M059J (cell line): Measurements from ENCODE around the gene CD81. TPM values are rescaled to one million over a fixed set of nuclear protein-coding genes. Genes with fewer than 3 reads are reported as not detected.
A peak's percentile ranks its signal among the peaks of the same experiment; 100 is the strongest.
"Not testable (repeated sequence)": the region's sequence is repeated elsewhere in the genome, so short reads cannot be mapped to it uniquely, and the experiment has no call there.

Experiments used
- DNase-seq: peaks from one replicate; pipeline ENCODE4 v3.0.0-alpha.2; 2012; ENCODE audit warnings: low read depth
- total RNA-seq: library from RNA; depleted of rRNA; stranded (reverse); fragments of >200 nt; shearing (Covaris generic); gene quantifications from 2 replicates; pipeline ENCODE4 v1.2.3, GENCODE V29; 2014

The CD81 gene
- total RNA-seq, 1 experiment from 2014 or later = 209 TPM

DNA sequence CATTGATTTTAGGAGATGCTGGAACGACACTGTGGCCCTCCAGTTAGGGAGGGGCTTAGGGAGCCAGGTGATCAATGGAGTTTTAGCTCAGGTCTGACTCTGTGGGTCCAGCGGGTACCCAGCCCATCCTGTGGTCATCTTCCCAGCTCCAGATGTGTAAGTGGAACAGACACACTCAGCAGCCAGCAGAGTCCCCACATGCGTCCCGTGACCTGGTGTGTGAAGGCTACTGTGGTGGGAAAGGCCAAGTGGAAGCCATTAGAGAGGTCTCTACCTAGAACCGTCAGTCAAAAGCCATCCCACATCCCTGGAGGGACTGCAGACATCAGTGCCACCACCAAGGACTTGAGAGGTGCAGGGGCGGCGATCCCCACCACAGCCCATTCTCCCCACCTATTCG lies 19.9 kb upstream of the CD81 start:
- no peak for DNase-seq

GRCh38 chr11:2357651-2358050 lies 19.5 kb upstream of the CD81 start:
- not testable (repeated sequence) for DNase-seq

- no peak for DNase-seq
Observed at GRCh38 chr11:2358754-2359442, 18.2 kb upstream of the CD81 start.

DNA sequence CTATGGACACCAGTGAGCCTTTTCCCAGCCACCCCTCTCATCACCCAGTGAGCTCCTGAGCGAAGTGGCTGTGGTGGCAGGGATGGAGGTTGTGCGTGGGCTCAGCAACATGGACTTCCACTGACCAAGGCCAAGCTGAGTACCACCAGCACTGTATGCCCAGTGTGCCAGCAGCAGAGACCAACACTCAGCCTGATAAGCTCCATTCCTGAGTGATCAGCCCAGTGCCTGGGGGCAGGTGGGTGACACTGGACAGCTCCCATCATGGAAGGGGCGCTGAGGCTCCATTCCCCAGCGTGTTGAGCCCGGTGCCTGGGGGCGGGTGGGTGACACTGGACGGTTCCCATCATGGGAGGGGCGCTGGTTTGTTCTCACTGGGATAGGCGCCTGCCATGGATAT lies 17.6 kb upstream of the CD81 start:
- DNase-seq = no peak

DNA sequence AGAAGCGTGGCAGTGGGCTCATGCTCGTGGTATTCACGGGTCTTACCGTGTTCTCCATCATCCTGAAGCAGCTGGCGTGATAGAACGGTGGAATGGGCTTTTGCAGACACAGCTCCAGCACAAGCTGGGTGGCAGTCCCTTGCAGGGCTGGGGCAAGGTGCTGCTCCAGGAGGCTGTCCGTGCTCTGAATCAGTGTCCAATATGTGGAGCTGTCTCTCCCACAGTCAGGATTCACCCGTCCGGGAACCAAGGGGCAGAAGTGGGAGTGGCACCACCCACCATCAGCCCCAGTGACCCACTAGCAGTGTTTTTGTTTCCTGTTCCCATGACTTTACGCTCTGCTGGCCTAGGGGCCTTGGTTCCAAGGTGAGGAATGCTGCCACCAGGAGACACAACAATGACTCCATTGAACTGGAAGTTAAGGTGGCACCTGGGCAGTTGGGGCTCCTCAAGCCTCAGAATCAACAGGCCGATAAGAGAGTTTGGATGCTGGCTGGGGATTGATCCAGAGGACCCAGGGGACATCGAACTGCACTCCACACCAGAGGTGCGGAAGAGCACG lies 16.9 kb upstream of the CD81 start:
- DNase-seq = no peak

DNA sequence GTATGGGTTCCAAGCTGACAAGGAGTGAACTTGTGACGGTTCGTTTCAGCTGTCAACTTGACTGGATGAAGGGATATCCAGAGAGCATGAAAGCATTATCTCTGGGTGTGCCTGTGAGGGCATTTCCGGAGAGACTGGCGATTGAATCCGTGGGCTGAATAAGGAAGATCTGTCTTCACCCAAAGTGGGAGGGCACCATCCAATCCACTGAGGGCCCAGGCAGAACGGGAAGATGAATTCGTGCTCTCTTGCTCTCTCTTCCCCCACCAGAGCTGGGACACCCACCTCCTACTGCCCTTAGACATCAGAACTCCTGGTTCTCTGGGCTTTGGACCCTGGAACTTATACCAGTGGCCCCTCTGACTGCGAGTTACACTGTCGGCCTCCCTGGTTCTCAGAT lies 15.5 kb upstream of the CD81 start:
- no peak for DNase-seq

GRCh38 chr11:2362414-2362813 lies 14.7 kb upstream of the CD81 start:
- no peak for DNase-seq

GRCh38 chr11:2363130-2363529 lies 14.0 kb upstream of the CD81 start:
- no peak for DNase-seq

GRCh38 chr11:2363577-2364370 lies 13.3 kb upstream of the CD81 start:
- DNase-seq = no peak

DNA sequence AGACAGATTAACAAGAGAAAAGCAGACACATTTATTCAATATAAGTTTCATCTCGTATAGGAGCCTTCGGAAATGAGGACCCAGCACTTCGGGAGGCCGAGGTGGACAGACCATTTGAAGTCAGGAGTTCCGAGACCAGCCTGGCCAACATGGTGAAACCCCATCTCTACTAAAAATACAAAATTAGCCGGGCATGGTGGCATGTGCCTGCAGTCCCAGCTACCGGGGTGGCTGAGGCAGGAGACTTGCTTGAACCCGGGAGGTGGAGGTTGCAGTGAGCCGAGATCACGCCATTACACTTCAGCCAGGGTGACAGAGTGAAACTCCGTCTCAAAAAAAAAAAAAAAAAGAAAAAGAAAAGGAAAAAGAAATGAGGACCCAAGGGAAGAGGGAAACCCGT lies 12.7 kb upstream of the CD81 start:
- not testable (repeated sequence) for DNase-seq

DNA sequence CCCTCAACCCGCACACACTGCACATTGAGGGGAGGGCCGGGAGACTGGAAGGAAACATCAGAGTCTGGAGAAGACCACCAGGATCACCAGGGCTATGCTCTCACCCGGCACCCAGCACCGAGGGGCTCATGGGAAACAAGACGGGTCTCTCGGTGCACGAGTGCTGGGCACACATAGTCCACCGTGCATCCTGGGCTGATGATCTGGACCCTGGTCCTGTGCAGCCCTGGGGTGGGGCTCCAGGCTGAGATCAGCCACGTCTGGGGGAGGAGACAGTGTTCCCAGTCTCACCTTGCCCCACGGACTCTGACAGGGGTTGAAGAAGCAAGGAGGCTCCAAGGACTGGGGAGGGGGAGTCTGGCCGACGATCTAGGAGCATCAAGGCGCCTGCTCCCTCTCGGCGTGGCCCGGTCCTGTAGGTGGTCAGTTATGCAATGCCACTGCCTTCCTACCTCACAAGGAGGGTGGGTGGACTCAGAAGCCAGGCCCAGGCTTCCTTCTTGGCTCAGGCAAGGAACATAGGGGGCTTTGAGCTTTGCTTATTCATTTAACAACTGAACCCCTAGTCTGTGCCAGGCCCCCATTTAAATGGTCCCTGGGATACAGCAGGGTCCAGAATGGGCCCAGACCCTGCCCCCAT lies 11.4 kb upstream of the CD81 start:
- no peak for DNase-seq

- DNase-seq = peak; percentile 27
Observed at GRCh38 chr11:2366276-2366675, 10.8 kb upstream of the CD81 start.

GRCh38 chr11:2366733-2367132 lies 10.4 kb upstream of the CD81 start:
- DNase-seq = no peak

- no peak for DNase-seq
Observed at GRCh38 chr11:2367266-2368160, 9.6 kb upstream of the CD81 start.

DNA sequence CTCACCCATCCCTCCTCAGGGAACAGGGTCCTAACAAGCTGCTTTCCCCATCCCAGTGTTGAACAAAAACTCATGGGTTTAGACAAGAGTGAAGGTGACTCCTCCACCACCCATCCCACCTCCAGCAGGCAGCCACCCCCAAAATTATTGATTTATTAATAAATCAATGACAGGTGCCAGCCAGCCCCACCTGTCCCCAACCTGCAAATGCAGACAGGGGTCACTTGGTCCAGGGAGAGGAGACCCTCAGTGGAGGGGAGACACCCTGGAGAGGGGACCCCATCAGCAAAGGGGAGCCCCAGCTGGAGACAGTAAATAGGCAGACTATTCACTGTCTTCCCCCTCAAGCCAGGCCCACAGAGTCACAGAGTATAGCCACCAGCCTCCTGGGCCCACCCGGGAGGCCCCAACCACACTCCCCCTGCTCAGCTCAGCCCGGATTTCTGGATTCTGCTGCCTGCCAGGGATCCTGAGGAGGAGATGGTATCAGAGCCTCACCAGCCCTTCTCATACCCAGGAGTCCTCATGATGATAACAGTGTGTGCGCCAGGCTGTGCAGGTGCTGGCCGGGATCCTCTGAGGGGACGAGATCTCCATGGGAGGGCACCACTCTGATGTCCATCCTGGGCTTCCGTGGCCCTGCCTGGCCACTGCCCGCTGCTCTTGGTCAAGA lies 8.8 kb upstream of the CD81 start:
- no peak for DNase-seq

DNA sequence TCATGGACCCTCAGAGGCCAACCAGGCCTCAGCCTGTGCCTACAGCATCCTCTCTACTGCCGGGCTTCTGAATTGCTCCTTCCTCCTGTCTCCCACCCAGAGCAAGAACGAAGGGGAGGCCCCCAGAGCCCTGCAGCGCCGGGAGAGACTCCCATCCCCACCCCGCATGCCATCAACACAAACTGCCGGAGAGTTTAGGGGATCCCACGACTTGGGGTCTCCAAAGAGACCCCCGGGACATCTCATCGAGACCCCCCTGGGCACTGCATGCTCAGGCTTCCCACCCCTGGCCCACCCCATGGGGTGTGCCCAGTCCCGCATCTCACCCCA lies 8.3 kb upstream of the CD81 start:
- DNase-seq = no peak

GRCh38 chr11:2369320-2369719 lies 7.8 kb upstream of the CD81 start:
- DNase-seq = no peak

GRCh38 chr11:2369896-2370295 lies 7.2 kb upstream of the CD81 start:
- DNase-seq = no peak

- no peak for DNase-seq
Observed at GRCh38 chr11:2374456-2375201, 2.5 kb upstream of the CD81 start.

- no peak for DNase-seq
Observed at GRCh38 chr11:2375341-2375853, 1.7 kb upstream of the CD81 start.
